GM19351 (cell line): Measurements from ENCODE around the gene GLRA3.
"Not testable (repeated sequence)": the region's sequence is repeated elsewhere in the genome, so short reads cannot be mapped to it uniquely, and the experiment has no call there.

Experiments
- ATAC-seq: cut with Tn5 transposase; IDR thresholded peaks from one replicate; pipeline ENCODE4 v1.9.1; 2021; ENCODE audit warnings: mild to moderate bottlenecking, moderate library complexity; ENCODE audit not compliant: unreplicated experiment

The GLRA3 gene

DNA sequence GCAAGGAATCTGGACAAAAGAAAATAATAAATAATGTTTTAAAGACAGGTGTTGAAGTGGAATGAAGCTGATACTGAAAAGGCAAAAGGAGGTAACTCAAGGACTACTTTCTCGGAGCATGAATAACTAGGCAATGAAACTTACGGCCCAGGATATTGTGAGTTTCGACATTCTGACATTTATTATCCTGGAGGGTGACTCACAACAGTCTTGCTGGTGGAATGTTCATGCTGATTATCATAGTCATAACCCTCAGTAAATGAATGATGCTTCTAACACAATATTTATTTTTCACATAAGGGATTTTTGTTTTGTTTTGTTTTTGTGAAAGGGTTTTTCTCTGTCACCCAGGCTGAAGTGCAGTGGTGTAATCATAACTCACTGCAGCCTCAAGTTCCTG is 159.8 kb downstream of the GLRA3 start:
- no peak for ATAC-seq

DNA sequence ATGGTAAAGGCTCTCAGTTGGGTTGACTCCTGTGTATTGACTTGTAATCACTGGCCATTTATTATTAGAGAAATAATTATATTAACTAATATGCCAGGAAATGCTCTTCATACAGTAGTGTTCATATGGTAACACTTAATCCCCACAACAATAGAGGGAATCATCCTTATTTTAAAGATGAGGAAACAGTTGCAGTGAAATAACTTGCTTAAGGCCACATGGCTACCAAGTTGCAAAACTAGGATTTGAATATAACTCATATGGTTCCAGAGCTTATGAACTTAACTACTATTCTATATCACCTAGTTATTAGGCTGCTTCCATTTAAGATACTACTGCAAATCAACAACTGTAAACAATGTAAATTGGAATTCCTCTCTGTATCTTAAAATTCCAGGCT is 163.2 kb downstream of the GLRA3 start:
- no peak for ATAC-seq

DNA sequence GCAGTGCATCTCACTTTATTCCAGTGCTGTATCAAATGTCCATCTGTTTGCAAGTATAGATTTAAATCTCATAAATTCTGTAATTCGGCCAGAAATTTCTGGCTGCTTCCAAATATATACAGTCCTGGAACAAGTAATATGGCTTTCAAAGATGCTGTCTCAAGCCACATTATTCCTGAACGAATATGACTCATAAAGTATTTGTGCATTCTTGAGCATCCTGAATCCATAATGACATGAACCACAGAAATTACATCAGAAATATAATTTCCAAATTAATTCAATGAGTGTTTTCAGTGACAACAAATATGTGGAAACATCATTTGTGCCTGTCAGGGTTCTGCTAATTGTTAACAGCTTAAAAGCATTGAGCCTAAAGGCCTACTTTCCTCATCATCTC is 165.8 kb downstream of the GLRA3 start:
- no peak for ATAC-seq

DNA sequence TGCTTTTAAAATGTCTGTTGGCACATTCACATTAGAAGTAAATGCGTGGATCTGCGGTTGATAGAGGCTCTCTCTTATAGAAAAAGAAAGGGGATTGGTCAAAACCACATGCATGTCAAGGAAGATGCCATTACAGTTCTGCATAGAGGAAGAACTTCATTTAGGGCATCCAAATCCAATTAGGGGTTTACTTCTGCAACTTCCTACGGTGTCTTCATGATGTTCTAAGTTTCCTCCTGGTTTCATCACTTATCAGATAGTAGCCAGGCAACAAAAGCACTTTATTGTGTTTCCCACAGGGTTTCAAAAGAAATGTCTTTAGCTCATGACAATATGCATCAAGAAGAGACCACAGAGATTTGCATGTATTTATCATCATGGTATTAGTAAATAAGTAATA is 170.8 kb downstream of the GLRA3 start:
- no peak for ATAC-seq

DNA sequence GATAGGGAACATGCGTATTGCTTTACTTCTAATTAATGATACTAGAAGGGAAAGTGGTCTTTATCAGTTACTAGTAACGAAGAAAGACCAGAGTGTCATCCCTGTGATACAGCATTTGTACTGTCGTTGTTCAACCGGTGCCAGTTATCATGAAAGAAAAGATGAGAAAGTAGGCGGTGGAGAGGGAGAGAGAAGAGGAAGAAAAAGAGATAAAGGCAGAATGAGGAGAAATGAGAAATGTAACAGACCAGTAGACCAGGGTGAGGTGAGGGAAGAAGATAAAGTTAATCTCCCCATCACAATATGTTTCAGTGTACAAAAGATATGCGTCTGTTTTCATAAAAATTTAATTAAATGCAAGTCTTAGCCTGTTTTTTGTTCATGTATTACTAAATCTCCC is 171.6 kb downstream of the GLRA3 start:
- ATAC-seq, result no peak

DNA sequence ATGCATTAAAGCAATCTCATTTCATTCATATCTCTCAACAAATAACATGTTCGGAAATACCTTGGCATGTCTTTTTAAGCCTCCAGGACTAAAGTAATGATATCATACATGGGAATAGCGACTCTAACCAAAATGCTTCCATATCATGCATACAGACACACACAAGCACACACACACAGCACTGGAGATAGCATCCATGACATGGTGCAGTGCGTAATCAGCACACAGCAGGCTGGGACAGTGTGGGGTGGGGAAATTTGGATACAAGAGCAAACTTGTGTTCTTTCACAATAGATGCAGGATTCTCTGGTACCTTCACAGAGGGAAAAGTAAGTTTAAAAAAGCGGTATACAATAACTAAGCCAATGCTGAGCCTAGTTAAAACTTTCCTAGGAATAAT is 174.4 kb downstream of the GLRA3 start:
- ATAC-seq, result no peak

DNA sequence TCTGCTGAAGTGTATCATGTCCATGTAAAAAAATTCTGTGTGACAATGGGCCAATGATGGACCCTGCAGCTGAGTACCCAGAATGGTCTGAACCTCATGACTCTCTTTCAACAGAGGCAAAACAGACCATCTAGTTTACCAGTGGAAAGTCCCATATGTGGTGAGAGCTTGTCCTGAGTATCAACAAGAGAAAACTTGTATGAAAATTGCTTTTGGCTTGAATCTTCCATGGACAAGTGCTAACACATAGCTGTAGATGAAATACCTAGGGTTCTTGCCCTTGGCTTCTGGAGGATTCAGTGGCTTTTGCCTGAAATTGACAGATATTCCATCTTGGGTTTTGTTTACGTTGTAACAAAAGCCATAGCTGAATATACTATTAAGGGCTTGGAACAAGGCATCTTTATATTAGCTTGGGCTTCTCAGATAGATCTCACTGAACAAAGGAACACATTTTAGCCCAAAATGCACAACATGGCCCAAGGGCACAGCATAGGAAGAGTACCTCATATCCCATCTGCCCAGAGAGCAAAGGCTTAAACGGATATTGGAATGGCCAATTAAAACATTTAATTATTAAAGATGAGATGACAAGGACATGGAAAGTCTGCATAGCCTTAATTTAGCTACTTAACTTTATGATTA is 178.2 kb downstream of the GLRA3 start:
- no peak for ATAC-seq

DNA sequence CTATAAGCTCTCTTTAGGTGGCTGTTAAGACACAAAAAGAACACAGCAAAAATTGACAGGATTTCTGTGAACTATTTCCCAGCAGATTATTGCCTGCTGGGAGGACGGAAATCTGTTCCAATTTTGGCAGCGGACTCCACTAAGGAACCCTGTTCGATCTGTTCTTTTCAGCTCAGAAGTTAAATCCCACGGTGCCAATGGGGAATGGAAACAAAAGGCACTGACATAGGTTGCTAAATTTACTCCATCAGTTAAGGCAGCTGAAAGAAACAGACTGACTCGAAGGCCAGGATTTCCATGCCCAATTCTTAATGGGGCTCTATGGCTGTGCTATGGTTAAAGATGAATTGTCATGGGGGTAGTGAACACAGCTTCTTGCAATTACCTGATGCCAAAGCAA is 180.2 kb downstream of the GLRA3 start:
- no peak for ATAC-seq

DNA sequence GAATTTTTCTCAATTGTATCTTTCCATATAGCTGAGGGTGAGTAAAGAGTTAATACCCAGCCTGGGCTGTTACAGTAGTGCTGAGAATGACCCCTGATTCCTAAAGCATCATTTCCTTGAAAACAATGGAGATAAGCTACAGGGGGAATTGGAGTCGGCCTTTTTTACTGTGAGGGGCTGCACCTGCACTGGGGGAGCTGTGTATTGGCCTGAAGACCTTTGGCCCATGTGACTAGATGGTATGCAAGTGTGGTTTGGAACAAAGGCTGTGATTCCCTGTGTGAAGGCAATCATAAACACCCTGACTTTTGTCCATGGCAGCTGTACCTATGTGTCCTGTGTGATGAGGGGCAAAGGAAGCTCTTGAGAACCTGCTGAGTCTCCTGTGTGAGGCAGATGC is 182.7 kb downstream of the GLRA3 start:
- no peak for ATAC-seq

DNA sequence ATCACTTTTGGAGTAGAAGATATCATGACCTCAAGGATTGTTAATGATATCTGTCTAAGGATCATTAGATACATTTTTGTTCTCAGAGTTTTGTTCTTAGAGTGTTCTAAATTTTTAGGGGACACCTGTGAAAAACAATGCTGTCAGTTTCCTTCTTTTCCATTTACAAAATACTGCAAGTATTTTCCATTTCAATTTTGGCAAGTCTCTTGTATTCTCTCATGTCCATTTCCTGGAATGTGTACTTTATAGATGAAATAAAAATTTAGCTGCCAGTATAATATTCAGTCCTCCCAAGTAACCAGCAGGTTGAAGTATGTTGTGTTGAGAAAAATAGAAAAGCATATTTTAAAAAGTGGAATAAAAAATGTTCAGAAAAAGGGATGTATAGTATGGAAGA is 188.9 kb downstream of the GLRA3 start:
- ATAC-seq, result no peak

DNA sequence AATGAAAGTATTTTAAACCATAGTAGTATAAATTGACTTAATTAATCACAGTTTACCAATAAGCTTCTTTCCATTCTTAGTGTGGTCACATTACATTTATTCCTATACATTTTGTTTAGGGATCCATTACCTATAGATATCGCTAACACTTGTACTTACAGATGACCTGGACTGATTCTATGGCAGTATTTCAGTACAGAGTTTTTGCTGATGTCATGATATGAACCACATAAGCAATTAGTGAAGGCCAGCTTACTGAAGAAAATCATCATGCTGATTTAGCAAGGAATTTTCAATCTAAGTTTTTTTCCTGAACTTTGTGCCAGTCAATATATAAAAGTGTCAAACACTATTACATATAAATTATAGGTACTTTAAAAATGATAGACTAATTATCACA is 193.3 kb downstream of the GLRA3 start:
- no peak for ATAC-seq

DNA sequence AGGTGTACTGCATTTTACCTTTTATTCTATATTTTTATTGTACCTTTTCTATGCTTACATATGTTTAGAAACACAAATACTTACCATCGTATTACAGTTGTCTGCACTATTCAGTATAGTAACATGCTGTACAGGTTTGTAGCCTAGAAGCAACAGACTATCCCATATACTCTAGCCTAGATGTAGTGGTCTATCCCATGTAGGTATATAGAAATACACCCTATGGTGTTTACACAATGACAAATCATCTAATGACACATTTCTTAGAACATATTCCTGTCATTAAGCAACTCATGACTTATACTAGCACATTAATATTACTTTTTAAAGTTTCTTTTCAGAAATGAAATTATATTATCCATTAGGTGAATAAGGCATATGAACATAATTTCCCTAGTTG is 195.6 kb downstream of the GLRA3 start:
- ATAC-seq, result no peak

DNA sequence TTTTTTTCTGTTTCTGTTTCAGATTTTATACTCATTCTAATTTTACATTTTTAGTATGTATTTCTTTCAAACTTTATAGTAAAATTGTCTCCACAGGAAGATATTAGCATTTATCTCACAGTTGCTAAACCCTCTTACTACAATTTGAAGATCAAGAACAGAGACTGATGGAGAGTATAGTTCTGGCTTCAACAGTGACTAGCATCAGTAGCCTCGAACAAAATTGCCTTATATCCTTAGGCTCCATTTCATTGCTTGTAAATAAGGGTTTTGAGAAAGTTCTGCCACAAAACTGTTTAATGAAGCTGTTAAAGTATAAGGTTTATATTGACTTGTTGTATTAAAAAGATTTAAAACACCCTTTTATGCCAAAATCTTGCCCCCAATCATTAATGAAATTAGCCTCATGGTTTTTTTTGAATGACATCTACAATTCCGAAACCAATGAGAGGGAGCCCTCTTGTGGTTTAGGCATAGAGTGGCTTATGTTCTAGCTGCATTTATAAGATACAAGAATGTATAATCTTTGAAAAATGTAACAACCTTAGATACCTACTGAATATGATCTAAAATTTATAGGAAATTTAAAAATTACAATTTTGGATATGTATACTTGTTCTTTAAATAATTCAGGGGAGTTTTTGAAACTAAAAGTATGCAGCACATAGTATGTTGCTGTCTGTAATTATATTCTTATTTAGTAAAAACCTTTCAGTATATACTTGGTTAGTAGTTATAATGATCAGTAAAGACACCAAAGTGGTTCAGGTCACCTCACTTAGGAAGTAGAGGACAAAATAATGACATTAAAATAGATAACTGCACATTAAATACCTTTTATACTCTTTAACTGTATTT is 196.9 kb downstream of the GLRA3 start:
- ATAC-seq, result peak; percentile 81

DNA sequence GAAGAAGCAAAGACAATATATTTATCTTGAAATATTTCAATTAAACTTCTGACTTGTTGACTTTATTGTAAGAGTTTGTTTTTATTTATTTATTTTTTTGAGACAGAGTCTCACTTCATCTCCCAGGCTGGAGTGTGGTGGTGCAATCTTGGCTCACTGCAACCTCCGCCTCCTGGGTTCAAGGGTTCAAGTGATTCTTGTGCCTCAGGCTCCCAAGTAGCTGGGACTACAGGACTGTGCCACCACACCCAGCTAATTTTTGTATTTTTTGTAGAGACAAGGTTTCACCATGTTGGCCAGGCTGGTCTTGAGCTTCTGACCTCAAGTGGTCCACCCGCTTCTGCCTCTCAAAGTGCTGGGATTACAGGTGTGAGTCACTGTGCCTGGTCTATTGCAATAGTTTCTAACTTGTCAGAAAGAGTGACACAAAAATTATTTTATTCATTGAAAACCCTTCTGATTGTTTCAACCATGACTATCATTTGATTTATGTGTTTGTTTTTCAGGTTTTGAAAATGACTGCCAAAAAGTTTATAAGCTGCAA is 199.1 kb downstream of the GLRA3 start:
- not testable (repeated sequence) for ATAC-seq

DNA sequence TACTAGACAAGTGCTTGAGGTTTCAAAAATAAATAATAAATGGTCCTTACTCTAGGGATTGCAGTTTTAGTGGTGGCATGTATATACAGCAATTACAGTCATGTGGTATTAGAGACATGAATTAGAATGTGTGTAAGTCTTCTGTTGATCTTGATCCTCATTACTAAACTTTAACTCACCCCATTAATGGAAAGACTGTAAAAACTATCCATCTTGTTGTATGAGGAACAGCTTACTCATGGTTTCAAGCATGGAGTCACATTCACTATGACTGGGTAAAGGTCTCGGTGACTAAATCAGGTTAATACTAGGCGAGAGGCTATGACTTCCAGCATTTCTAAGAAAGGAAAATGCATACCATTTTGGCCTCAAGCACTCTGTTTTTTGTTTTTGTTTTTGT is 199.8 kb downstream of the GLRA3 start:
- no peak for ATAC-seq

DNA sequence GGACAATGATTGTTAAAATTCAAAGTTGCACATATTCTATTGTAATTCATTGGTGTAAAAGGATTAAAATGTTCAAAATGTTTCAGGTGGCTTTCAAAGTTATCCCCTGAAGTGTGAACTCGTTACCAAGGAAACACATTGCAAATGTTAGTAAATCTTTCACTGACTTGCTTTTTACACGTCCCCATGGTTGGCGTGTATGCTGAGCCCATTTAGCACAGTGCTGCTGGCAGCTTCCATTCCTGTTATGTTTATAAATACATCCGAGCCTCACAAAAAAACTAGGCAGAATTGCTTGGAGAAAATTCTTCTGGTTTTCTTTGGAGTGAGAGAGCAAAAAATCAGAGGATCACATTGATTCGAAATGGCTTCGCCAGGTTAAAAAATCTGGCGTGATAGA is 200.9 kb downstream of the GLRA3 start:
- ATAC-seq, result no peak

DNA sequence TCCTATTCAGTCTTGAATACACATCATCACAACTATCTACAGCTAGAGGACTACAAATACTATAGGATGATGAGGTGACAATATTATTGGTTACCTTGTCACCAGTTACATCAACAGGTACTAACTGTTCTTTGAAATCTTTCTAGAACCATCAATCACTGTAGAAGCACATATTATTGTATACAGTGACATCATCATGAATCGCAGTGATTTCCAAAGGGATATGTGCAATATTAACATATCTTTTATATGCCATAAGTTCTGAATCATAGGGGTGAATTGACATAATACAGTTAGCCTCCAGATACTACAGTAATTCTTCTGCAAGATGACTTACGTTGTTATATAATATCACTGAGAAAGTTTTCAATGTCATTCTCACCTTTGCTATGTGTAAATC is 201.6 kb downstream of the GLRA3 start:
- ATAC-seq, result no peak

DNA sequence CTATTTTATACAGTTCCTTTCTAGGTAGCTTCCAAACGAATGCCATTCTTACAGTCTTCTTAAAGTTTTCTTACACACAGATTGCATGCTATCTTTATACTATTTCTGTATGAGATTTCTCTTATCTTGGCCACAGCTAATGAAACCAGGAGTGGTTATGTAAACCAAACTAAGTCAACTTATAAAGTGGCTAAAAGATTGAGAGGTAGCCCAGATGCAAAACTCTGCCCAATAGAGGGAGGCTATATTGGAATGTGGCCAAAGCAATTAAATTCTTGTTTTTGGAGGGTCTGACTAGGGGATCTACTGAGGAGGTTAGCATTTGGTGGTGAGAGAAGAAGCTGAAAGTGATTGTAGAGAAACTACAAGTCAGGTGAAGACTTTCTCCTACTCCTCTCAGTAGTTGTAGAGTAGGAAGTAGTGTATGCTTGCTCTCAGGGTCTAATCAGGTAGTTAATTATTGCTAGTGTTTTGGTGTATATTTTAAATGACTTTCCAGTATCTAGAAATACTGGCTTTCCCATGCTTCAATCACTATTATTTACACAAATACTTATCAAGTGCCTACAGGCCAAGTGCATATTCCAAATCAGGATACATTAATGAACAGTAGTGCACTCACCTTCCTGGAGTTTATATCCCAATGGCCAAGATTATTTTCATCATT is 202.6 kb downstream of the GLRA3 start:
- no peak for ATAC-seq

DNA sequence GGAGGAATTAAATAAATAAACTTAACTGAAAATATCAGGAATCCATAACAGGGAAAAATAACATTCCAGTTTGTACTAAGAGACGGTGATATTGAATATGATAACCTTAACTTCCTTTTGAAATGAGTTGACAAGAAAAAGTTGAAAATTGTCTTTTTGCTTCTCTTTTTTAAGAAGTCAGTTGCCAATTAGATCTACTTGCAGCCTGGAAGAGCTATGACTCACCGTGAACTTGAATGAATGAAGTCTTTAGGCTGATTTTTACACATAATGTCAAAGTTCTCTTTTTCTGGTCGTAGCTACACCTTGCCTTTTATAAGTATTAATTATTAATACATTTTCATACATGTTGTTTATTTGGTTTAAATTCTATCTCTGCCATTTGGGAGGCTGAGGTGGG is 212.4 kb downstream of the GLRA3 start:
- no peak for ATAC-seq

DNA sequence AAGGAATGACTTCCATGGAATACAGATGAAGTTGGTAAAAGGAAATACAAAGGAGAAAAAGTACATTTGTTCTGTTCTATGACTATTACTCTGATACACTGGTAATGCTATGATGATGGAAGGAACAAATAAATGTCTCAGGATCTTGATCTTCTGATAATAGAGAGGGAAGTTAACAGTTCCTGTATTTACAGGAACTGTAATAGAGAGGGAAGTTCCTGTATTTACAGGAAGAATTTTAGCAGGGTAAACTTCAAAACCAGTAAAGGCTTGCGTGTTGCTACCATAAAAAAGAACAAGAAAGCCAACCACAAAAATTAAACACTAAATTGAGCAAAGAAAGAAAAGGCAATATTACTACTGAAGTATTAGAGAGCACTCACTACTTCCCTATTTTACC is 215.1 kb downstream of the GLRA3 start:
- ATAC-seq, result no peak

DNA sequence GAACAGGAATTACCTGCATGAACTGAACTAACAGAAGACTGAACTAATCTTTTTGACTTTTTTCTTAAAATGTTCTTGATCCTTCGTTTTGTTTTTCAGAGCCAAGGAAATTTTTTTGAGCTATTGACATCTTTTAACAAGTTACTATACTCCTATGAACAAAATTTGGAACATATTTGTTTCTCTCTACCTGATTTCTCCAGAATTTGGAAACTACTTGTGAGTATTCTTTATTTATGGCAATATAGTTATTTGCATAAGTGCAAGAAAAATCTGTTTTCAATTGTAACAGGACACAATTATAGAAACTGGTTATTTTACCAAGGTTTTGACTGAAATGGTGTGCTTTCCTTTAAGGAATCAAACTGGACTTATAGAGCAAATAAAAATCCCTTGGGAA is 217.3 kb downstream of the GLRA3 start:
- ATAC-seq, result no peak

DNA sequence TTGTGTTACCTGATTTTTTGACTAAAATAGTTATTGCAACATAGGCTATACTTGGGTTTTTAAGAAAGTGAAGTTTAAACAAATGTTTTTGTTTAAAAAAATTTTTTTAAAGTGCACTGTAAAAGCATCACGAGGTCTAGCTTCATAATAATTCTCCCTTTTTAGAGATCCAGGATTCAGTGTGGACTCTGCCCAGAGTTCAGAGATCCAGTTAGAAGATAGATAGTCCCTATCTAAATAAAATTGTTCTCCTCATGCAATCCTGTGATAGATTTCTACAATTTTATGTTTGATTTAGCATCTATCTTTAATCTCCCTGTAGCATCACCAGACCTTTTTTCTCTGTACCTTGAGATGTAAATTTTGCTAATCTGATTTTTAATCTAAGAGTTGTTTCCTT is 221.3 kb downstream of the GLRA3 start:
- ATAC-seq, result no peak
